B cell (primary cell): ENCODE measurements around the gene CELF2. TPM values are rescaled to one million over a fixed set of nuclear protein-coding genes. Genes with fewer than 3 reads are reported as not detected.
A peak's percentile ranks its signal among the peaks of the same experiment; 100 is the strongest.

ENCODE experiments used
- ATAC-seq: fragments of 200-7000 bp; cut with Tn5 transposase; one replicate; pipeline ENCODE4 v1.10.0; 2021; ENCODE audit warnings: low read depth, mild to moderate bottlenecking, moderate number of reproducible peaks, moderate library complexity
- CTCF ChIA-PET: fragments of 350-600 bp; sonication (Branson Sonifier 250); formaldehyde crosslinking; loops from one replicate; lab custom pipeline; 2021; ENCODE audit warnings: antibody characterized with exemption, inconsistent platforms; lab: Charles Lee
- POLR2A ChIA-PET: fragments of 350-600 bp; sonication (Branson Sonifier 250); formaldehyde crosslinking; loops from one replicate; lab custom pipeline; 2021; ENCODE audit warnings: antibody characterized with exemption; lab: Charles Lee
- DNase-seq: peaks from one replicate; pipeline ENCODE4 v3.0.0; 2013
- H2AFZ ChIP-seq: 2 replicates; pipeline ENCODE4 v1.6.1; 2012; ENCODE audit warnings: mild to moderate bottlenecking, low read depth, low read length; ENCODE audit not compliant: insufficient read depth, poor library complexity, severe bottlenecking
- H3K27ac ChIP-seq, 2 donors: 1 replicate in 1 of 2; 2 replicates in 1 of 2; pipeline ENCODE4 v1.5.1; 2012 to 2013; ENCODE audit warnings: low read length in 2 of 2, mild to moderate bottlenecking in 2 of 2, moderate library complexity in 1 of 2
- H3K27me3 ChIP-seq, 4 experiments: fragments of 200-600 bp in 1 of 4; sonication (generic) in 1 of 4; replicated peaks in 1 of 4; 1 replicate in 2 of 4; 2 replicates in 2 of 4; pipeline versions ENCODE4 v1.6.1 to v1.7.0; 2013 to 2016; ENCODE audit warnings: low read length in 3 of 4, mild to moderate bottlenecking in 2 of 4, mixed read lengths in 1 of 4, moderate library complexity in 1 of 4; ENCODE audit not compliant: insufficient read depth in 4 of 4, control insufficient read depth in 3 of 4; ENCODE audit errors: control extremely low read depth in 1 of 4
- H3K36me3 ChIP-seq, 2 experiments: replicated peaks in 1 of 2; 1 replicate in 1 of 2; 2 replicates in 1 of 2; pipeline versions ENCODE4 v1.6.1 to v1.7.1; 2013; ENCODE audit warnings: low read length in 1 of 2; ENCODE audit not compliant: insufficient read depth in 2 of 2, control insufficient read depth in 1 of 2; ENCODE audit errors: control extremely low read depth in 1 of 2, extremely low read depth in 1 of 2
- H3K4me1 ChIP-seq, 2 donors: fragments of 200-600 bp in 1 of 2; sonication (generic) in 1 of 2; 1 replicate in 1 of 2; 2 replicates in 1 of 2; pipeline versions ENCODE4 v1.5.1 to v1.6.1; 2013 to 2017; ENCODE audit warnings: low read length in 2 of 2; ENCODE audit not compliant: control insufficient read depth in 2 of 2, insufficient read depth in 2 of 2
- H3K4me2 ChIP-seq: replicated peaks from 2 replicates; pipeline ENCODE3; 2012; ENCODE audit warnings: mild to moderate bottlenecking, low read depth, low read length; ENCODE audit not compliant: poor library complexity, severe bottlenecking
- H3K4me3 ChIP-seq, 5 experiments: fragments of 200-600 bp in 1 of 5; sonication (generic) in 1 of 5; 1 replicate in 3 of 5; 2 replicates in 2 of 5; pipeline versions ENCODE4 v1.5.1 to v1.7.0; 2011 to 2016; ENCODE audit warnings: low read length in 4 of 5, mild to moderate bottlenecking in 4 of 5, low read depth in 2 of 5, control low read depth in 1 of 5, moderate library complexity in 1 of 5; ENCODE audit not compliant: insufficient read depth in 1 of 5; ENCODE audit errors: control extremely low read depth in 1 of 5, extremely low read depth in 1 of 5
- H3K79me2 ChIP-seq: fragments of 200-600 bp; sonication (generic); one replicate; pipeline ENCODE4 v1.6.0; 2016; ENCODE audit warnings: low read length; ENCODE audit not compliant: control insufficient read depth, insufficient read depth
- H3K9ac ChIP-seq: fragments of 200-600 bp; sonication (generic); 2 replicates; pipeline ENCODE4 v1.6.1; 2017; ENCODE audit warnings: mild to moderate bottlenecking, low read length, moderate library complexity
- H3K9me3 ChIP-seq, 3 donors: one replicate each; pipeline versions ENCODE4 v1.6.1 to v1.7.1; 2013; ENCODE audit warnings: low read length in 2 of 3; ENCODE audit not compliant: control insufficient read depth in 2 of 3, insufficient read depth in 1 of 3; ENCODE audit errors: control extremely low read depth in 1 of 3
- H4K20me1 ChIP-seq: 2 replicates; pipeline ENCODE4 v1.6.0; 2012; ENCODE audit warnings: mild to moderate bottlenecking, low read length; ENCODE audit not compliant: insufficient read depth, control insufficient read depth, poor library complexity, severe bottlenecking
- H3K27ac Mint-ChIP-seq: one replicate; pipeline ENCODE4 v1.8.0; 2021; ENCODE audit warnings: mixed read lengths
- H3K27me3 Mint-ChIP-seq: one replicate; pipeline ENCODE4 v1.8.0; 2021; ENCODE audit warnings: mixed read lengths
- H3K4me1 Mint-ChIP-seq: one replicate; pipeline ENCODE4 v1.8.0; 2021; ENCODE audit warnings: mixed read lengths
- H3K4me3 Mint-ChIP-seq: one replicate; pipeline ENCODE4 v1.8.0; 2021; ENCODE audit warnings: mixed read lengths
- H3K9me3 Mint-ChIP-seq: one replicate; pipeline ENCODE4 v1.8.0; 2022; ENCODE audit warnings: mixed read lengths; ENCODE audit not compliant: insufficient read depth
- EZH2 ChIP-seq: IDR thresholded peaks from 2 replicates; pipeline ENCODE4 v1.6.1; 2012; ENCODE audit warnings: borderline replicate concordance, low read depth, mild to moderate bottlenecking, moderate library complexity, low read length; ENCODE audit not compliant: insufficient read depth, poor library complexity, severe bottlenecking
- WGBS: methylation state at CpG from one replicate; pipeline ENCODE4 v1.1.5; 2013; ENCODE audit warnings: missing lambda C conversion rate; ENCODE audit not compliant: insufficient coverage; 5-methylcytosine and 5-hydroxymethylcytosine counted together
- intact Hi-C: fragments of 100-400 bp; cut with micrococcal nuclease; formaldehyde crosslinking; loops from one replicate; pipeline ENCODE4 v1.10.0; 2022
- polyA plus RNA-seq: library from polyadenylated mRNA; depleted of rRNA; stranded (reverse); fragments of >200 nt; gene quantifications from 2 replicates; pipeline ENCODE4 v1.2.3, GENCODE V29; 2012
- total RNA-seq, 2 donors: library from RNA; stranded (reverse); fragments of 120-200 nt in 1 of 2; gene quantifications; 1 replicate in 1 of 2; 2 replicates in 1 of 2; pipeline versions ENCODE4 v1.2.3 to v1.2.4, GENCODE V29; 2013 to 2022
- TF ChIP-seq, protein P1 (sequence below): fragments of 200-600 bp; IDR thresholded peaks from one replicate; pipeline ENCODE4 v1.8.0; 2022; ENCODE audit warnings: antibody characterized with exemption, mild to moderate bottlenecking

Gene CELF2
- total and polyA plus RNA-seq, 2 donors (not counting 1 experiment from before 2014, with no cell fraction given) = 59.5 to 112 TPM

GRCh38 chr10:11208243-11208642 lies 190.6 kb downstream of the CELF2 start:
- Histone ChIP-seq H3K4me3 (no peak overlapping the region), H4K20me1 (peaks cover 99% of the 10 kb centered on the region)
- POLR2A ChIA-PET = no interaction called here

More at GRCh38 chr10:11208243-11208642, 190.6 kb downstream of the CELF2 start:
- 99% methylated on average over 7 of the region's 8 CpGs for WGBS
- Histone ChIP-seq H3K4me2 (peak overlapping the region; percentile 68), H3K4me1 (peaks cover 64 to 66% of the 10 kb centered on the region in 2 donors), H3K36me3 (peaks cover 5 to 74% of the 10 kb centered on the region in 2 experiments), H3K27me3 (no peaks in the 10 kb centered on the region), H3K27ac (peak overlapping the region; percentile 14 to 80), H3K9me3 (no peaks in the 10 kb centered on the region), H3K9ac (peak overlapping the region; percentile 23), H3K79me2 (peaks cover 100% of the 10 kb centered on the region), H2AFZ (no peak overlapping the region)
- intact Hi-C loops = loop anchor here (2.0 kb wide), 1 partner anchor 19 kb away; no protein-coding TSS in a partner anchor
- no peak for ATAC-seq
- DNase-seq = no peak
- Mint-ChIP-seq H3K27me3 (no peaks in the 10 kb centered on the region), H3K27ac (peak overlapping the region; percentile 51), H3K4me1 (peaks cover 75% of the 10 kb centered on the region), H3K9me3 (no peaks in the 10 kb centered on the region), H3K4me3 (peak overlapping the region; percentile 66)
- CTCF ChIA-PET = interaction anchor here (3.0 kb wide), 1 partner anchor 95 kb away, joined by 12 read pairs; no protein-coding TSS in a partner anchor
- TF ChIP-seq EZH2 = no peak
- TF ChIP-seq, protein P1, sequence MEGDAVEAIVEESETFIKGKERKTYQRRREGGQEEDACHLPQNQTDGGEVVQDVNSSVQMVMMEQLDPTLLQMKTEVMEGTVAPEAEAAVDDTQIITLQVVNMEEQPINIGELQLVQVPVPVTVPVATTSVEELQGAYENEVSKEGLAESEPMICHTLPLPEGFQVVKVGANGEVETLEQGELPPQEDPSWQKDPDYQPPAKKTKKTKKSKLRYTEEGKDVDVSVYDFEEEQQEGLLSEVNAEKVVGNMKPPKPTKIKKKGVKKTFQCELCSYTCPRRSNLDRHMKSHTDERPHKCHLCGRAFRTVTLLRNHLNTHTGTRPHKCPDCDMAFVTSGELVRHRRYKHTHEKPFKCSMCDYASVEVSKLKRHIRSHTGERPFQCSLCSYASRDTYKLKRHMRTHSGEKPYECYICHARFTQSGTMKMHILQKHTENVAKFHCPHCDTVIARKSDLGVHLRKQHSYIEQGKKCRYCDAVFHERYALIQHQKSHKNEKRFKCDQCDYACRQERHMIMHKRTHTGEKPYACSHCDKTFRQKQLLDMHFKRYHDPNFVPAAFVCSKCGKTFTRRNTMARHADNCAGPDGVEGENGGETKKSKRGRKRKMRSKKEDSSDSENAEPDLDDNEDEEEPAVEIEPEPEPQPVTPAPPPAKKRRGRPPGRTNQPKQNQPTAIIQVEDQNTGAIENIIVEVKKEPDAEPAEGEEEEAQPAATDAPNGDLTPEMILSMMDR = no peak
